ENCODE measurements around the gene FRS3.
A peak's percentile ranks its signal among the peaks of the same experiment; 100 is the strongest.

Gene FRS3

GRCh38 chr6:41736800-41737555 lies 42.7 kb downstream of the FRS3 start:
- DNase-seq (ENCODE audit: low read depth), result no peak
- no peak overlapping the region for H3K4me3 ChIP-seq (ENCODE audit: control insufficient read depth, low read depth, low read length)
- no peak for TF ChIP-seq CTCF (IDR thresholded peaks at IDR 0.05; ENCODE audit: control insufficient read depth, insufficient read depth, low read depth, low read length, missing control alignments)

- no peak for TF ChIP-seq CTCF (IDR thresholded peaks at IDR 0.05; ENCODE audit: control insufficient read depth, insufficient read depth, low read depth, low read length, missing control alignments)
- DNase-seq (ENCODE audit: low read depth), result no peak
- no peak overlapping the region for H3K4me3 ChIP-seq (ENCODE audit: control insufficient read depth, low read depth, low read length)
These were observed 43.4 kb downstream of the FRS3 start for GRCh38 chr6:41736186-41736733.

- DNase-seq (ENCODE audit: low read depth), result no peak
- TF ChIP-seq CTCF (IDR thresholded peaks at IDR 0.05; ENCODE audit: control insufficient read depth, insufficient read depth, low read depth, low read length, missing control alignments), result peak; percentile 83
- H3K4me3 ChIP-seq (ENCODE audit: control insufficient read depth, low read depth, low read length), result peak within 1 kb of the TSS; percentile 78
These were observed 44.1 kb downstream of the FRS3 start, which contains the start of gene TFEB for GRCh38 chr6:41735427-41736185. Gene TFEB, minus strand, starts transcription at chr6:41735608. Its CDS starts 44,395 bp downstream, at chr6:41691213.

- no peak for DNase-seq (ENCODE audit: low read depth)
- peak overlapping the region; percentile 78 for H3K4me3 ChIP-seq (ENCODE audit: control insufficient read depth, low read depth, low read length)
- TF ChIP-seq CTCF (IDR thresholded peaks at IDR 0.05; ENCODE audit: control insufficient read depth, insufficient read depth, low read depth, low read length, missing control alignments), result no peak
These were observed 44.9 kb downstream of the FRS3 start for GRCh38 chr6:41734666-41735426.

- no peak for DNase-seq (ENCODE audit: low read depth)
- TF ChIP-seq CTCF (IDR thresholded peaks at IDR 0.05; ENCODE audit: control insufficient read depth, insufficient read depth, low read depth, low read length, missing control alignments), result no peak
- peak overlapping the region; percentile 78 for H3K4me3 ChIP-seq (ENCODE audit: control insufficient read depth, low read depth, low read length)
These were observed 45.7 kb downstream of the FRS3 start for GRCh38 chr6:41733707-41734665.

Data from AG09309 (cell line).